ENCODE measurements around the gene CCDC57. TPM values are rescaled to one million over a fixed set of nuclear protein-coding genes. Genes with fewer than 3 reads are reported as not detected.

The CCDC57 gene
- total RNA-seq, 1 donor from 2014 or later = 40.7 TPM

- no peaks in the 10 kb centered on the region for H3K36me3 Mint-ChIP-seq (ENCODE audit: unreplicated experiment)
Observed at GRCh38 chr17:82088838-82089722, 123.6 kb downstream of the CCDC57 start.

GRCh38 chr17:82087961-82088837 lies 124.4 kb downstream of the CCDC57 start:
- Mint-ChIP-seq H3K27ac (ENCODE audit: unreplicated experiment) (no peak overlapping the region), H3K4me1 (ENCODE audit: low read depth, unreplicated experiment) (no peaks in the 10 kb centered on the region), H3K36me3 (ENCODE audit: unreplicated experiment) (no peaks in the 10 kb centered on the region), H3K9me3 (ENCODE audit: unreplicated experiment) (no peaks in the 10 kb centered on the region), H3K4me3 (ENCODE audit: unreplicated experiment) (no peak overlapping the region), H3K27me3 (ENCODE audit: unreplicated experiment) (peaks cover 2% of the 10 kb centered on the region)
- TF ChIP-seq CTCF (IDR thresholded peaks at IDR 0.05; ENCODE audit: partially characterized antibody, unreplicated experiment) = no peak
- no peak for DNase-seq

More at GRCh38 chr17:82088838-82089722, 123.6 kb downstream of the CCDC57 start:
- H3K27ac Mint-ChIP-seq (ENCODE audit: unreplicated experiment) = no peak overlapping the region
- no peak for DNase-seq
- no peak for TF ChIP-seq CTCF (IDR thresholded peaks at IDR 0.05; ENCODE audit: partially characterized antibody, unreplicated experiment)
- no peak overlapping the region for H3K4me3 Mint-ChIP-seq (ENCODE audit: unreplicated experiment)
- no peaks in the 10 kb centered on the region for H3K4me1 Mint-ChIP-seq (ENCODE audit: low read depth, unreplicated experiment)
- peaks cover under 1% of the 10 kb centered on the region for H3K27me3 Mint-ChIP-seq (ENCODE audit: unreplicated experiment)
- no peaks in the 10 kb centered on the region for H3K9me3 Mint-ChIP-seq (ENCODE audit: unreplicated experiment)

- no peaks in the 10 kb centered on the region for H3K9me3 Mint-ChIP-seq (ENCODE audit: unreplicated experiment)
- H3K27ac Mint-ChIP-seq (ENCODE audit: unreplicated experiment) = no peak overlapping the region
- TF ChIP-seq CTCF (IDR thresholded peaks at IDR 0.05; ENCODE audit: partially characterized antibody, unreplicated experiment) = no peak
- no peak overlapping the region for H3K4me3 Mint-ChIP-seq (ENCODE audit: unreplicated experiment)
- no peaks in the 10 kb centered on the region for H3K4me1 Mint-ChIP-seq (ENCODE audit: low read depth, unreplicated experiment)
- no peak for DNase-seq
- H3K36me3 Mint-ChIP-seq (ENCODE audit: unreplicated experiment) = no peaks in the 10 kb centered on the region
- H3K27me3 Mint-ChIP-seq (ENCODE audit: unreplicated experiment) = peaks cover 2% of the 10 kb centered on the region
Observed at GRCh38 chr17:82086941-82087906, 125.4 kb downstream of the CCDC57 start.

DNA sequence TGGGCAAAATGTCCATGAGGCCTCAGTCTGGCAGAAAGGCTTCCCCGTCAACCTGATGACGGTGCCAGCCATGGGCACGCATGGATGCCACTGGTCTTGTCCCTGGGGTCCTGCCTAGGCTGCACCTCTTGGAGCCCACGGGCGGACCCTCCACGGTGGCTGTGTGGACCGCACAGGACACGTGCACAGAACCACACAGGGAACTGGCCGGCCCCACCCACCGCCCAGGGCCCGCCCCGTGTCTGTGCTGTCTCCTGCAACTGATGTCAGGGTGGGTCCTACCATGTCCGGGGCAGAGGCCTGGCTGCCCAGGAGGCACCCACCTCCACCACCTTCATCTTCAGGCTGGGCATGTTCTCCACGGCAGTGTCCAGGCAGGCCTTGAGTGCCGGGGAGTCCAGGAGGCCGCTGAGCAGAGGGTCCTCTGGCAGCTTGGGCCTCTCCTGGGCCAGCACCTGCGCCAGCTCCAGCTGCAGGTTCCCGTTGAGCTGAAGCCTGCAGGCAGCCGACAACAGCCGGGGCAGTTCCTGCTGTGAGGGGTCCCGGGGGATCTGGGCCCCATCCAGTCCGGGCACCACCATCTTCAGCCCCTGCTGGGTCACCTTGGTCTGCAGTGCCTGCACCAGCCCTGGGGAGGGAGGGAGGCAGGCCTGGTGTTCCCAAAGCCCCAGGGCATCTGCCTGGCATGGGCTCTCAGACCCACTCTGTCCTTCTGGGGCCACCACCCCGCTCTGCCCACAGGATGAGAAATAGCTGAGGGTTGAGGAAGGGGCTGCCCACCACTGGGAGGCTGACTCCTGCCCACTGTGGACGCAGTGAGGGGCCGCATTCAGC lies 126.5 kb downstream of the CCDC57 start:
- H3K4me1 Mint-ChIP-seq (ENCODE audit: low read depth, unreplicated experiment) = no peaks in the 10 kb centered on the region
- H3K4me3 Mint-ChIP-seq (ENCODE audit: unreplicated experiment) = no peak overlapping the region
- no peak overlapping the region for H3K27ac Mint-ChIP-seq (ENCODE audit: unreplicated experiment)
- no peak for TF ChIP-seq CTCF (IDR thresholded peaks at IDR 0.05; ENCODE audit: partially characterized antibody, unreplicated experiment)
- H3K36me3 Mint-ChIP-seq (ENCODE audit: unreplicated experiment) = no peaks in the 10 kb centered on the region
- peaks cover 2% of the 10 kb centered on the region for H3K27me3 Mint-ChIP-seq (ENCODE audit: unreplicated experiment)
- no peaks in the 10 kb centered on the region for H3K9me3 Mint-ChIP-seq (ENCODE audit: unreplicated experiment)
- no peak for DNase-seq
